Cardiac muscle cell (in vitro differentiated cells and primary cell): ENCODE results near the gene PUM2. TPM values are rescaled to one million over a fixed set of nuclear protein-coding genes. Genes with fewer than 3 reads are reported as not detected.
"Not testable (repeated sequence)": the region's sequence is repeated elsewhere in the genome, so short reads cannot be mapped to it uniquely, and the experiment has no call there.

ENCODE experiments used
- DNase-seq, 2 donors: peaks; one replicate each; pipeline versions ENCODE4 v3.0.0 to v3.0.0-alpha.2; 2010 to 2017; ENCODE audit warnings: low read depth in 1 of 2, low spot score in 1 of 2
- H3K27ac ChIP-seq: fragments of 200-600 bp; sonication (generic); 2 replicates; pipeline ENCODE4 v1.5.1; 2016
- H3K27me3 ChIP-seq: fragments of 200-600 bp; sonication (generic); 2 replicates; pipeline ENCODE4 v1.6.0; 2016; ENCODE audit warnings: control low read depth
- H3K36me3 ChIP-seq: fragments of 200-600 bp; sonication (generic); 2 replicates; pipeline ENCODE4 v1.5.1; 2016; ENCODE audit warnings: control low read depth
- H3K4me1 ChIP-seq: fragments of 200-600 bp; sonication (generic); 2 replicates; pipeline ENCODE4 v1.8.1; 2017; ENCODE audit warnings: low read depth, mild to moderate bottlenecking, mixed run types
- H3K4me3 ChIP-seq: fragments of 200-600 bp; sonication (generic); 2 replicates; pipeline ENCODE4 v1.5.1; 2016; ENCODE audit warnings: mild to moderate bottlenecking
- H3K9me3 ChIP-seq: fragments of 200-600 bp; sonication (generic); 2 replicates; pipeline ENCODE4 v1.5.1; 2017; ENCODE audit warnings: low read depth, mild to moderate bottlenecking, control low read depth
- polyA plus RNA-seq: library from polyadenylated mRNA; unstranded; fragments of >200 nt; fragmentation: Nextera tagmentation; extraction: Ambion mirVana; gene quantifications from 2 replicates; pipeline ENCODE4 v1.2.1, GENCODE V29; 2016
- total RNA-seq: library from RNA; depleted of rRNA; stranded (reverse); fragments of >200 nt; gene quantifications from 2 replicates; pipeline ENCODE4 v1.2.3, GENCODE V29; 2016
- TF ChIP-seq, protein P1 (sequence below): IDR thresholded peaks from 2 replicates; pipeline ENCODE4 v1.5.1; 2012; ENCODE audit warnings: low read depth, mild to moderate bottlenecking, low read length

The PUM2 gene
- total and polyA plus RNA-seq, 2 experiments from 2014 or later, result 20.1 to 35.8 TPM

DNA sequence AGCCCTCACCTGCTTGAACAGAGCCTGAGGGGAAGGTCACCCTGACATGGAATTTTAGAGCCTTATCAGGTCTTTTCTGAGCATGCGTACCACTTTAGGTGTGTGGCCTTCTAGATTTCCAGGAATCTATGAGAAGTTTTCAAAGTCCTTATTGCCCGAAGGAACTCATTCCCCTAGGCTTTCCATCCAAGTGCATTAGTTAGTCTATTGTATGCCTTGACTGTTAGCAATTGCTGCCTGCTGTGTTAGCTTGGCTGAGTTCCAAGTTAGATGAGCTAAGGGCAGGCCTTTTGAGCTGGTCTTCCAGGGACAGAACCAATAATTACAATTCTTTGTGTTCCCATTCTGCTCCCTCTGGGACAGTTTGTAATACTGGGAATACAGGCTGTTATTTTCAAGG is 30.8 kb upstream of the PUM2 start:
- Histone ChIP-seq H3K27ac (no peak overlapping the region), H3K4me3 (no peak overlapping the region), H3K27me3 (no peaks in the 10 kb centered on the region), H3K4me1 (peaks cover 3% of the 10 kb centered on the region), H3K9me3 (no peaks in the 10 kb centered on the region), H3K36me3 (no peaks in the 10 kb centered on the region)
- TF ChIP-seq, protein P1, sequence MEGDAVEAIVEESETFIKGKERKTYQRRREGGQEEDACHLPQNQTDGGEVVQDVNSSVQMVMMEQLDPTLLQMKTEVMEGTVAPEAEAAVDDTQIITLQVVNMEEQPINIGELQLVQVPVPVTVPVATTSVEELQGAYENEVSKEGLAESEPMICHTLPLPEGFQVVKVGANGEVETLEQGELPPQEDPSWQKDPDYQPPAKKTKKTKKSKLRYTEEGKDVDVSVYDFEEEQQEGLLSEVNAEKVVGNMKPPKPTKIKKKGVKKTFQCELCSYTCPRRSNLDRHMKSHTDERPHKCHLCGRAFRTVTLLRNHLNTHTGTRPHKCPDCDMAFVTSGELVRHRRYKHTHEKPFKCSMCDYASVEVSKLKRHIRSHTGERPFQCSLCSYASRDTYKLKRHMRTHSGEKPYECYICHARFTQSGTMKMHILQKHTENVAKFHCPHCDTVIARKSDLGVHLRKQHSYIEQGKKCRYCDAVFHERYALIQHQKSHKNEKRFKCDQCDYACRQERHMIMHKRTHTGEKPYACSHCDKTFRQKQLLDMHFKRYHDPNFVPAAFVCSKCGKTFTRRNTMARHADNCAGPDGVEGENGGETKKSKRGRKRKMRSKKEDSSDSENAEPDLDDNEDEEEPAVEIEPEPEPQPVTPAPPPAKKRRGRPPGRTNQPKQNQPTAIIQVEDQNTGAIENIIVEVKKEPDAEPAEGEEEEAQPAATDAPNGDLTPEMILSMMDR, result no peak
- DNase-seq, result peak; percentile 54 to 70

DNA sequence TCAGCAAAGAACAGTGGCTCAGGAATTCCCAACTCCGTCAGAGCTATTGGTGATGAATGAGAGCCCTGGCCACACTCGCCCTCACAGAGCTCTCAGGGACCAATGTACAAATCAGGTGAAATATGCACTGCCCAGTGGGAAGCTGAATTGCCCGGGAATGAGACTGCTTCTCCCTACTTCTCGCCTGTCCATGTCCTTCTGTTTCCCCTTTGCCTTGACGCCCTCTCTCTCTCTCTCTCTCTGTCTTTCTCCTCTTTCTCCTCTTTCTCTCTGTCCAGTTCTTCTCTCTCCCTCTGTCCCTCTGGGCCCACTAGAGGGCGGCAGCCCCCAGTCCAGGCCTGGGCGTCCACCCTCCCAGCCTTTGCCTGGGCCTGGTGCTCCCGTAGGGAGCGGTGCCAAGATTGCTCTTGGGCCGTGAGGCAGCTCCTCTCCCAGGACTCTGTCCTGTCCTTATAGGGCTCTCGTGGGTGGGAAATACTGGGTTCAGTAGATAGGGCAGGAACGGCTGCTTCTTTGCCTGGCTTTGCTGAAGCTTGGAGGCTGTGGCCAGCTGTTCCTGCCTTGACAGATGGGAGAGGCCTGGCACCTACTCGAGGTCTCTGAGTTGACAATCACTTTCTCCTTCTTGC is 28.4 kb upstream of the PUM2 start:
- H3K9me3 ChIP-seq, result no peaks in the 10 kb centered on the region
- no peaks in the 10 kb centered on the region for H3K27me3 ChIP-seq
- DNase-seq, result peak; percentile 90 to 95
- TF ChIP-seq, protein P1, result peak; percentile 92
- no peaks in the 10 kb centered on the region for H3K36me3 ChIP-seq
- no peak overlapping the region for H3K4me3 ChIP-seq
- peaks cover 3% of the 10 kb centered on the region for H3K4me1 ChIP-seq
- peak overlapping the region; percentile 61 for H3K27ac ChIP-seq

DNA sequence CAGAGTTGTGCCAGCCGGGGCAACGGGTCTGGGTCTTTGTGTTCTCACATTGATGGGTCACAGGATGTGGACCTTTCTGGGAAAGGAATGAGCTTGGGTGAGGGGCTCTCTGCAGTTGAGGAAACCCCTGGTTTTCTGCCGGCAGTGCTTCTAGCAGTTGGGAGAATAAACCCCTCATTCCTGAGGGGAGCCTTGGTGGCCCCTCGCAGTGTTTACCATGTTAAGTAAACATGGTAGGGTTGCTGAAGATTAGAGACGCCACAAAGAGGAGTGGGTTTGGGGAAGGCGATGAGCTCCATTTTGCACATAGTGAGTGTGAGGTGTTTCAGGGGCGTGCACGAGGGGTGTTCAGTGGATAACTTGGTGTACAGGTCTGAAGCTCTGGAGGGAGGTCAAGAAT is 27.7 kb upstream of the PUM2 start:
- Histone ChIP-seq H3K27ac (no peak overlapping the region), H3K36me3 (no peaks in the 10 kb centered on the region), H3K9me3 (no peaks in the 10 kb centered on the region), H3K4me3 (no peak overlapping the region), H3K27me3 (no peaks in the 10 kb centered on the region), H3K4me1 (peaks cover 3% of the 10 kb centered on the region)
- DNase-seq, result no peak
- TF ChIP-seq, protein P1, result no peak

DNA sequence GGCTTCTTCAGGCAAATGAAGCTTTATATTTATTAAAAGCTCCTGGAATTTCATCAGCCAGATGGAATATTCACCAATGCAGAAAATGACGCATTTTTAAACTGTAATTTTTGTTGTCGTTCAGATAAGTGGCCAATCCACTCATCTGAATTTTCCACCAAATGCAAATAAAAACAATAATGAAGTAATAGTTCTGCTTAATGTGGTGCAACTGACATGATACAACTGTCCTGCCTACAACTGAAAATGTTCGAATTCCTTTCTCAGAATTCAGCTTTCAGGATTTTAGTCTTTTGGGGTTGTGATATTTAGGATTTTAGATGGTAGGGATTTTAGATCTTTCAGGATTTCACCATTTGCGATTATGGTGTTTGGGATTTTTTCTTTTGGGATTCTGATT is 27.1 kb upstream of the PUM2 start:
- Histone ChIP-seq H3K4me1 (peaks cover 3% of the 10 kb centered on the region), H3K27ac (no peak overlapping the region), H3K36me3 (no peaks in the 10 kb centered on the region), H3K9me3 (no peaks in the 10 kb centered on the region), H3K27me3 (no peaks in the 10 kb centered on the region), H3K4me3 (no peak overlapping the region)
- TF ChIP-seq, protein P1, result no peak
- DNase-seq, result no peak

DNA sequence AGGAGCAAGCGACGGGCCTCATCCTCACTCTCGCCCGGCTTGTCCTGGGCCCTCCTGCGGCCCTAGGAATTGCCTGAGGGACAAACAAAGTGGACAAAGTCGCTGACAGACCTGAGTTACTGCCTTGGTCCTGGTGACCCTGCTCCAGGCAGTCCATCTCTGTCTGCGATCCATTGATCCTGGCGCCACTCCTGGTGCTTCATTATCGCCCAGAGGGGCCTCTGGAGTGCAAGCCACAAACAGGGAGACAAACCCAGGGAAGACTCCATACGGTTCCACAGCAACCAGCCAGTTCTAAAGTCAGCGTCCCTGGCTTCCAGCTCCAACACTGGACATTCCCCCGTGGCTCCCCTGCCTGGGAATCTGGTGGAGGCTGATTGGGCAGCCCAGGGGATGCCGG is 24.3 kb upstream of the PUM2 start:
- not testable (repeated sequence) for DNase-seq, H3K27me3 ChIP-seq, H3K4me3 ChIP-seq, H3K9me3 ChIP-seq, H3K36me3 ChIP-seq, H3K27ac ChIP-seq, H3K4me1 ChIP-seq

DNA sequence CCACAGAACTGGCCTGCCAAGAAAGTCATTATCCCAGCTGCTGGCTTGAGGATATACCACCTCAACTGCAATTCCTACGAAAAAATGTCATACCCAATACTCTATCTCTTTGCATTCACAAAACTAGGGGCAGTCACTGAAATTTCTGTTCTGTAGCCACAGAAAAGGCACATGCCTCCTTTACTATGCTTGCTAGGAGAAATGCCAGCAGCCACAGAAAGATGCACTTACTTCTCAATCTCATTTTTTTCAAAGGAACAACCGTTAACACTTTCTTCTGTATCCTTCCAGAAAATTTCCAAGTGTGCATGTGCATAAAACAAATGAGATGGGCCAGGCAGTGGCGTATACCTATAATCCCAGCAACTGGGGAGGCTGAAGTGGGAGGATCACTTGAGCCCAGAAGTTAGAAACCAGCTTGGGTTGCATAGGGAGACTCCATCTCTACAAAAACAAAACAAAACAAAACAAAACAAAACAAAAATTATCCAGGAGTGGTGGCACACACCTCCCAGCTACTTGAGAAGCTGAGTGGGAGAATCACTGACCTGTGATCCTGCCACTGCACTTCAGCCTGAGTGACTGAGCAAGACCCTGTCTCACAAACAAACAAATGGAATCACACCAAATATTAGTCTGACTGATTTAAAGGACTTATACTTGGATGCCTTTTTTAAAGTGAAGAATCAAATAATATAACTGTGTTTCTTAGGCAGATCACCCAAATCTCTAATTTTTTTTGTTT is 22.4 kb upstream of the PUM2 start:
- Histone ChIP-seq H3K4me1 (no peaks in the 10 kb centered on the region), H3K4me3 (no peak overlapping the region), H3K36me3 (no peaks in the 10 kb centered on the region), H3K27ac (no peak overlapping the region), H3K27me3 (no peaks in the 10 kb centered on the region), H3K9me3 (no peaks in the 10 kb centered on the region)
- DNase-seq, result no peak
- TF ChIP-seq, protein P1, result no peak
